Measurements from ENCODE around the gene ESRRG.
A peak's percentile ranks its signal among the peaks of the same experiment; 100 is the strongest.

Gene ESRRG

GRCh38 chr1:216599851-216600250 is 123.4 kb downstream of the ESRRG start:
- in situ Hi-C loops (cut with MboI; ENCODE audit: low pct_unique_long_range_greater_than_20kb, low sequenced_read_pairs): no loop called here
- no peak for DNase-seq

GRCh38 chr1:216598448-216598847 is 124.8 kb downstream of the ESRRG start:
- in situ Hi-C loops (cut with MboI; ENCODE audit: low pct_unique_long_range_greater_than_20kb, low sequenced_read_pairs): no loop called here
- no peak for DNase-seq

- DNase-seq: no peak
Observed at GRCh38 chr1:216596281-216596862, 126.9 kb downstream of the ESRRG start.

GRCh38 chr1:216587715-216588114 is 135.5 kb downstream of the ESRRG start:
- in situ Hi-C loops (cut with MboI; ENCODE audit: low pct_unique_long_range_greater_than_20kb, low sequenced_read_pairs): no loop called here
- DNase-seq: no peak

More at GRCh38 chr1:216596281-216596862, 126.9 kb downstream of the ESRRG start:
- in situ Hi-C loops (cut with MboI; ENCODE audit: low pct_unique_long_range_greater_than_20kb, low sequenced_read_pairs): no loop called here

GRCh38 chr1:216582151-216582550 is 141.1 kb downstream of the ESRRG start:
- in situ Hi-C loops (cut with MboI; ENCODE audit: low pct_unique_long_range_greater_than_20kb, low sequenced_read_pairs): no loop called here
- no peak for DNase-seq

- no peak for DNase-seq
- in situ Hi-C loops (cut with MboI; ENCODE audit: low pct_unique_long_range_greater_than_20kb, low sequenced_read_pairs): no loop called here
Observed at GRCh38 chr1:216580538-216581057, 142.6 kb downstream of the ESRRG start.

GRCh38 chr1:216576234-216576937 is 146.8 kb downstream of the ESRRG start:
- in situ Hi-C loops (cut with MboI; ENCODE audit: low pct_unique_long_range_greater_than_20kb, low sequenced_read_pairs): no loop called here
- DNase-seq: no peak

- in situ Hi-C loops (cut with MboI; ENCODE audit: low pct_unique_long_range_greater_than_20kb, low sequenced_read_pairs): no loop called here
- DNase-seq: peak; percentile 0
Observed at GRCh38 chr1:216566641-216567205, 156.5 kb downstream of the ESRRG start.

GRCh38 chr1:216563087-216563486 is 160.1 kb downstream of the ESRRG start:
- DNase-seq: no peak
- in situ Hi-C loops (cut with MboI; ENCODE audit: low pct_unique_long_range_greater_than_20kb, low sequenced_read_pairs): no loop called here

- in situ Hi-C loops (cut with MboI; ENCODE audit: low pct_unique_long_range_greater_than_20kb, low sequenced_read_pairs): no loop called here
- no peak for DNase-seq
Observed at GRCh38 chr1:216562383-216562782, 160.8 kb downstream of the ESRRG start.

GRCh38 chr1:216560527-216560926 is 162.7 kb downstream of the ESRRG start:
- in situ Hi-C loops (cut with MboI; ENCODE audit: low pct_unique_long_range_greater_than_20kb, low sequenced_read_pairs): no loop called here
- DNase-seq: no peak

- in situ Hi-C loops (cut with MboI; ENCODE audit: low pct_unique_long_range_greater_than_20kb, low sequenced_read_pairs): no loop called here
- DNase-seq: no peak
Observed at GRCh38 chr1:216559359-216559758, 163.9 kb downstream of the ESRRG start.

- DNase-seq: no peak
- in situ Hi-C loops (cut with MboI; ENCODE audit: low pct_unique_long_range_greater_than_20kb, low sequenced_read_pairs): no loop called here
Observed at GRCh38 chr1:216555653-216556052, 167.6 kb downstream of the ESRRG start.

- no peak for DNase-seq
- in situ Hi-C loops (cut with MboI; ENCODE audit: low pct_unique_long_range_greater_than_20kb, low sequenced_read_pairs): no loop called here
Observed at GRCh38 chr1:216554934-216555333, 168.3 kb downstream of the ESRRG start.

GRCh38 chr1:216553766-216554165 is 169.5 kb downstream of the ESRRG start:
- DNase-seq: no peak
- in situ Hi-C loops (cut with MboI; ENCODE audit: low pct_unique_long_range_greater_than_20kb, low sequenced_read_pairs): no loop called here

GRCh38 chr1:216553040-216553439 is 170.2 kb downstream of the ESRRG start:
- in situ Hi-C loops (cut with MboI; ENCODE audit: low pct_unique_long_range_greater_than_20kb, low sequenced_read_pairs): no loop called here
- DNase-seq: no peak

- in situ Hi-C loops (cut with MboI; ENCODE audit: low pct_unique_long_range_greater_than_20kb, low sequenced_read_pairs): no loop called here
- DNase-seq: no peak
Observed at GRCh38 chr1:216549796-216550195, 173.4 kb downstream of the ESRRG start.

- no peak for DNase-seq
- in situ Hi-C loops (cut with MboI; ENCODE audit: low pct_unique_long_range_greater_than_20kb, low sequenced_read_pairs): no loop called here
Observed at GRCh38 chr1:216542741-216543140, 180.5 kb downstream of the ESRRG start.

- no peak for DNase-seq
- in situ Hi-C loops (cut with MboI; ENCODE audit: low pct_unique_long_range_greater_than_20kb, low sequenced_read_pairs): no loop called here
Observed at GRCh38 chr1:216542263-216542662, 181.0 kb downstream of the ESRRG start.

- in situ Hi-C loops (cut with MboI; ENCODE audit: low pct_unique_long_range_greater_than_20kb, low sequenced_read_pairs): no loop called here
- no peak for DNase-seq
Observed at GRCh38 chr1:216535751-216536150, 187.5 kb downstream of the ESRRG start.

All from KBM-7 (cell line).